ENCODE results near the gene HIC2. TPM values are rescaled to one million over a fixed set of nuclear protein-coding genes. Genes with fewer than 3 reads are reported as not detected.
A peak's percentile ranks its signal among the peaks of the same experiment; 100 is the strongest.
"Not testable (repeated sequence)": the region's sequence is repeated elsewhere in the genome, so short reads cannot be mapped to it uniquely, and the experiment has no call there.

HIC2 gene
- total RNA-seq, 2 donors from 2014 or later, result 38.5 to 45.6 TPM

DNA sequence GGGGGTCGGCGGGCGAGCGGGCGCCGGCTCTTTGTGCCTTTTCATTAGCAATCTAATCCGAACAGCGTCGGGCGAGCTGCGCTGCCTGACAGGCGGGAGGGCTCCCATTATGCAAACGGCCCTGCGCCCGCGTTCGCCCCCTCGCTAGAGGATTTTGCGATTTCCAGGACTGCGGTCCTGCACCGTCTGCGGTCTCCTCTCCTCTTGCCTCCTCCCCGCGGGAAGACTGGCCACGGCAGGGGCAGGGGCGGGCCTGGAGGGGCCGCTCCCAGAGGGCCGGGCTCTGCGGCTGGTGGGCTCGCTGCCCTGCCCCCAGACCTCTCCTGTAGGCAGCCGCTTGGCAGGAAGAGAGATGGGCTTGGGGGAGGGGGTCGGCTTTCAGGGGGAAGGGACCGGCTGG, 682 bp downstream of the HIC2 start:
- not testable (repeated sequence) for H3K36me3 ChIP-seq (ENCODE audit: control insufficient read depth, insufficient read depth, low read length); H3K9me3 ChIP-seq (ENCODE audit: control insufficient read depth, low read length); H3K9me3 Mint-ChIP-seq; DNase-seq; H3K27ac Mint-ChIP-seq; H3K4me1 ChIP-seq (ENCODE audit: control insufficient read depth, insufficient read depth, low read length); H3K36me3 Mint-ChIP-seq (ENCODE audit: low read depth); H3K4me3 ChIP-seq (ENCODE audit: low read length); H3K27ac ChIP-seq (ENCODE audit: low read depth, low read length); H3K4me1 Mint-ChIP-seq; H3K9ac ChIP-seq (ENCODE audit: extremely low read depth, low read length, poor library complexity, severe bottlenecking); H3K27me3 Mint-ChIP-seq (ENCODE audit: insufficient read depth); H3K27me3 ChIP-seq (ENCODE audit: control insufficient read depth, insufficient read depth, low read length, poor library complexity, severe bottlenecking)
- H3K4me3 Mint-ChIP-seq, result peak overlapping the region; percentile 62
- 0% methylated on average over 12 of the region's 33 CpGs; no CpG with 5 or more reads in 1 of the 2 experiments for WGBS, 2 experiments (ENCODE audit: insufficient coverage in 1 of 2, insufficient read length in 1 of 2)

DNA sequence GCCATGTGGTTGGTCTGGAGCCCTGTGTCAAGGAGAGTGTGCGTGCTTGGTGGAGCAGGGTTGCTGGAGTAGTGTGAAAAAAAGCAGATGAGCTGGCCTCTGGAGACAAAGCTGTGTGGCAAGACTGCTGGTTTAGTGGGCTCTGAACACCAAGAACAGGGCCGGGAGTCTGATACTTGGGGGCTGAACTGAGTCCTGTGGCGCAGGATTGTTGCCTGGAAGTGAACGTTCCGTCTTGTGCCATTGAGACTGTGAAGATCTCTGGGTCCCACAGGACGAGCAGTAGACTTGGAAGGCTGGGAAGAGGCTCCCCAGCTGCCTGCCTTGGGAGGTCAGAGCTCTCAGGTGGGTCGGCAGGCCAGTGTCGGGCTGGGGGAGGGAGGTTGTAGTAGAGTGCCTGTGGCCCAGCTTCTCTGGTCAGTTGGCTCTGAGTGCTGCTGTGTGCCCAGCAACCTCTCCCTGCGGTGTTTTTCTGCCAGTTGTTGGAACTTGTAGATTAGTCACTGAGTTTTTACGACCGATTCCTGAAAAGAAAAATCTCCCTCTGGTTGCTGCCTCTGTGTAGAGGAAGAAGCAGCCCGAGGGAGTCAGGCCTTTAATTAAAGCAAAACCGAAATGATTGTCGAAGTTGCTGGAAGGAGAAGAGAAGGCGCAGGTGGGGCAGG, 1.9 kb downstream of the HIC2 start:
- not testable (repeated sequence) for H3K27ac ChIP-seq (ENCODE audit: low read depth, low read length); H3K36me3 Mint-ChIP-seq (ENCODE audit: low read depth); H3K4me3 ChIP-seq (ENCODE audit: low read length); H3K4me1 ChIP-seq (ENCODE audit: control insufficient read depth, insufficient read depth, low read length); DNase-seq; H3K36me3 ChIP-seq (ENCODE audit: control insufficient read depth, insufficient read depth, low read length); H3K27me3 Mint-ChIP-seq (ENCODE audit: insufficient read depth); H3K9ac ChIP-seq (ENCODE audit: extremely low read depth, low read length, poor library complexity, severe bottlenecking); H3K27me3 ChIP-seq (ENCODE audit: control insufficient read depth, insufficient read depth, low read length, poor library complexity, severe bottlenecking); H3K27ac Mint-ChIP-seq; H3K4me1 Mint-ChIP-seq; H3K4me3 Mint-ChIP-seq; H3K9me3 Mint-ChIP-seq; H3K9me3 ChIP-seq (ENCODE audit: control insufficient read depth, low read length)
- 72% methylated on average over 4 of the region's 15 CpGs; no CpG with 5 or more reads in 1 of the 2 experiments for WGBS, 2 experiments (ENCODE audit: insufficient coverage in 1 of 2, insufficient read length in 1 of 2)

DNA sequence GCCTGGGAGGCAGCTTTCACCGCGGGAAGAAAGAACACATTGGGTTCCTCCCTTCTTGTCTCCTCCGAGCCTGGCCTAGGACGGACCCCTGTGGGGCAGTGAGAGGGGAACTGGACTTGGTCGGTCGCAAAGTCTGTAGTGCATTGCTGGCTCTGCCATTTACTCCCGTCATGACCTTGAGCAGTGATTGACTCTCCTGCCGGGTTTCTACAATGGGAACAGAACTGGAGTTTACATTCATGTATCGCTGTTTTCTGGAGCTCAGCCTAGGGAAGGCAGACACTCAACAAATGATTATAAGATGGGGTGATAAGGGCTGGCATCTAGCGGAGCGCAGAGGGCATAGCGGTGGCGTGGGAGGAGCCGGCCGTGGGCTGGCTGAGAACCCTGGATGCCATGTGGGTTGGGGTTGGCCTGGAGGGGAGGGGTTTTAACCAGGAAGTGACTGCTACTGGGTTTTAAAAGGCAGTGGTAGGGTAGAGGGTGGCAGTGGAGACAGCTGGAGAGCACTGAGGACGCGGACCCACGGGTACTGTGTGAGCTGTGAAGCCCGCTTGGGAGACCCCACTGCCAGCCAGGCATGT, 3.1 kb downstream of the HIC2 start:
- not testable (repeated sequence) for H3K36me3 ChIP-seq (ENCODE audit: control insufficient read depth, insufficient read depth, low read length); H3K4me1 ChIP-seq (ENCODE audit: control insufficient read depth, insufficient read depth, low read length); H3K36me3 Mint-ChIP-seq (ENCODE audit: low read depth); H3K4me3 ChIP-seq (ENCODE audit: low read length); H3K27ac ChIP-seq (ENCODE audit: low read depth, low read length); H3K27me3 ChIP-seq (ENCODE audit: control insufficient read depth, insufficient read depth, low read length, poor library complexity, severe bottlenecking); H3K9me3 ChIP-seq (ENCODE audit: control insufficient read depth, low read length); H3K4me1 Mint-ChIP-seq; DNase-seq; H3K27ac Mint-ChIP-seq; H3K27me3 Mint-ChIP-seq (ENCODE audit: insufficient read depth); H3K9ac ChIP-seq (ENCODE audit: extremely low read depth, low read length, poor library complexity, severe bottlenecking); H3K4me3 Mint-ChIP-seq; H3K9me3 Mint-ChIP-seq
- 8 to 12% methylated on average over 2 to 5 of the region's 19 CpGs for WGBS, 2 experiments (ENCODE audit: insufficient coverage in 1 of 2, insufficient read length in 1 of 2)

DNA sequence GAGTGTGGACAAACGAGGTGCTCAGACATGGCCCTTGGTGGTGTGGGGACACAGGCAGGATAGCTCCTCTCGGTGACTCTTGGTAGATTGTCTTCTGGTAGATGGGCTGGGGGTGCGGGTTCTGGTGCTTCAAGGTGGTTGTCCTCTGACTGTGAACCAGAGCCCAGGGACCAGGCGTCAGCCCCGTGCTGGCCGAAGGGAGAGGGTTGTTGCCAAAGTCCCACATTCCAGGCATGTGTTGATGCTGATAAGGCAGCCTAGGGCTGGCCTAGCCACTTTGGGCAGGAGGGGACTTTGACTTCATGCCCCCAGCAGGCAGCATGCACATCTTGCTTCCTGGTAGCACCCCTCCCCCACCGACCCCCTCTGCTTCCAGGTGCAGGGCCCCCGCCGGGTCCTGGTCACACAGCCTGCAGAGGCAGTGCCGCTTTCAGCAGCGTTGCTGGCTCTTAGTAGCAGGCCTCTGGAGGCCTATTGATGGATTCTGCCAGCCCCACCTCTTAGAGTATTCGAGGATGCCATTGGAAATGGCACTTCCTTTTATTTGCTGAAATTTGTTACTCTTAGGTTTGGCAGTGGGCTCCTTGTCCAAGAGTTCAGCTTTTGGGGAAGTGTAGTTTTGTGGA, 7.0 kb downstream of the HIC2 start:
- not testable (repeated sequence) for H3K36me3 Mint-ChIP-seq (ENCODE audit: low read depth); H3K4me1 ChIP-seq (ENCODE audit: control insufficient read depth, insufficient read depth, low read length); H3K27me3 Mint-ChIP-seq (ENCODE audit: insufficient read depth); H3K27me3 ChIP-seq (ENCODE audit: control insufficient read depth, insufficient read depth, low read length, poor library complexity, severe bottlenecking); H3K36me3 ChIP-seq (ENCODE audit: control insufficient read depth, insufficient read depth, low read length); H3K4me3 ChIP-seq (ENCODE audit: low read length); H3K9me3 ChIP-seq (ENCODE audit: control insufficient read depth, low read length); H3K27ac Mint-ChIP-seq; H3K9ac ChIP-seq (ENCODE audit: extremely low read depth, low read length, poor library complexity, severe bottlenecking); DNase-seq; H3K27ac ChIP-seq (ENCODE audit: low read depth, low read length); H3K9me3 Mint-ChIP-seq; H3K4me3 Mint-ChIP-seq; H3K4me1 Mint-ChIP-seq
- WGBS, 2 experiments (ENCODE audit: insufficient coverage in 1 of 2, insufficient read length in 1 of 2), result no CpG with 5 or more reads among the region's 12 CpGs

DNA sequence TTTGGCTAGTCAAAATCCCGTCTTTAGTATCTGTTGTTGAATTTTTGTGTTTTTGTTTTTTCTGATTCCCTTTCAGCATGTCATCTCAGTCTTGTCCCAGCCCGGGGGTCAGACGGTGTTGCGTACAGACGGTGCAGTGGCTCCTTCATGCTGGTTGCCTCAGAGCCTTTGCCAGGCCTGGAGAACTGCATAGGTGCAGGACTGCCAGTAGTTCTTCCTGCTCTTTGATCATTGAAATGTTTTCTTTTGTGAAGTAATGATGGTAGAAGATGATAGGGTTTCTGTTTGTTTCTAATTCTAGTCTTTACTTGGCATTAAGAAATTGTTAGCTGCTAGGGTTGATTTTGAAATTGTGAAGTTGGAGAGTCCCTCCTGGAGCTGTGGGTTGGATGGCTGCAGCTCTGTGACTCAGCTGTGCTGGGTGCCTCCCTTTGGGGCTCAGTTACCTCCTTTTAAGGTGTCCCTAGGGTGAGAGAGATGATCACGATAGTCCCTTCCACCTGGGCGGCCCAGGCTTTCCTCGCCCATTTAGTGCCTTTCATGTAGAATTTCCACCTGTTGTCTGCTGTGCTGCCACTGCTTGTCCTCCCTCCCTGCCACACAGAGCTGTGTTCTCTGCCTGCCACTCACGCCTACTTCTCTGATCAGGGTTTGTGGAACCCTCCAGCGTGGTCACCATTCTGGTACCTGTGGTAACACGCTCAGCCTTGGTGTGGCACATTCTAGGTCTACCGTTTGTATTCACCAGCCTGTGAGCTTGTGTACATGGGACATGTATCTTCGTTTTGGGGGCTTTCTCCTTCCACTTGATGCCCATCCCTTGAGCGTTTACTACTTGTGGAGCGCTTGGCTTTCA, 17.4 kb downstream of the HIC2 start:
- H3K27ac Mint-ChIP-seq; H3K4me1 ChIP-seq (ENCODE audit: control insufficient read depth, insufficient read depth, low read length); H3K4me3 ChIP-seq (ENCODE audit: low read length); H3K9ac ChIP-seq (ENCODE audit: extremely low read depth, low read length, poor library complexity, severe bottlenecking); H3K27me3 Mint-ChIP-seq (ENCODE audit: insufficient read depth); DNase-seq; H3K36me3 Mint-ChIP-seq (ENCODE audit: low read depth); H3K9me3 Mint-ChIP-seq; H3K4me1 Mint-ChIP-seq; H3K36me3 ChIP-seq (ENCODE audit: control insufficient read depth, insufficient read depth, low read length); H3K9me3 ChIP-seq (ENCODE audit: control insufficient read depth, low read length); H3K27ac ChIP-seq (ENCODE audit: low read depth, low read length); H3K27me3 ChIP-seq (ENCODE audit: control insufficient read depth, insufficient read depth, low read length, poor library complexity, severe bottlenecking); H3K4me3 Mint-ChIP-seq: not testable (repeated sequence)
- no CpG with 5 or more reads among the region's 15 CpGs for WGBS, 2 experiments (ENCODE audit: insufficient coverage in 1 of 2, insufficient read length in 1 of 2)

DNA sequence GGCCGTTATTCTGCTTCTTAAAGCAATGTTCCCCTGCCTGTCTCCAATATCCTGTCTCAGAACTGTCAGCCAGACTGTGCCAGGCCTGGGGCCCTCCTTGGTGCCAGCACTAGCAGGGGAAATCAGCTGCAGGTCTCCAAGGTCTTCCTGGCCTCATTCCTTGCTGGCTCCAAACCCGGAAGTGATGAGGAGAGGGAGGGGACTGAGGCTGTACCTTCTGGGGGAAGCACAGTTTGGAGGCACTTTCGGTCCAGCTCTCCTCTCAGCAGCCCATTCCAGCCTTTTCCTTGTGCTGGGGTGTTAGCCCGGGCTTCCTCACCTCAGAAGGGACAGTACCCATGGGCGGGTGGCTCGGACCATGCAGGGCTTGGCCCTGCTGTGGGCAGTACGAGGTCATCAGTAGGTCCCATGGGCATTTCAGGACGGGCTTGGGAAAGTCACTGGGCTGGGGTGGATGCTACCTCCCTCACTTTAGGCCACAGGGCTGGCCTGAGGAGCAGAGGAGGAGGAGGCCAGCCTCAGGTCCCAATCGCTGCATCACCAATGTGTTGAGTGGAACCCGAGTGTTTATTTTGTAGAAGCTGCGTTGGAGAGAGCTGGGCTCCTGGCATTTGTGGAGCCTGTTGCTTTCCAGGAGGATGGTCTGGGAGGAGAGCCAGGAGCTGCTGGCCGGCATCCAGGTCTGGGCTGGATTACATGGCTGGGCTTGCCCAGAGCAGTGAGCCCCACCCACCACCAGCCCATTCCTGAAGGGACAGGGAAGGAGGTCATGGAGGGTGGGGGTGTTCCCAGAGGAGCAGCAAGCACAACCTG, 19.0 kb downstream of the HIC2 start:
- not testable (repeated sequence) for H3K9me3 Mint-ChIP-seq; DNase-seq; H3K27me3 ChIP-seq (ENCODE audit: control insufficient read depth, insufficient read depth, low read length, poor library complexity, severe bottlenecking); H3K4me3 ChIP-seq (ENCODE audit: low read length); H3K36me3 ChIP-seq (ENCODE audit: control insufficient read depth, insufficient read depth, low read length); H3K27ac Mint-ChIP-seq; H3K4me3 Mint-ChIP-seq; H3K4me1 Mint-ChIP-seq; H3K9ac ChIP-seq (ENCODE audit: extremely low read depth, low read length, poor library complexity, severe bottlenecking); H3K27ac ChIP-seq (ENCODE audit: low read depth, low read length); H3K36me3 Mint-ChIP-seq (ENCODE audit: low read depth); H3K27me3 Mint-ChIP-seq (ENCODE audit: insufficient read depth); H3K4me1 ChIP-seq (ENCODE audit: control insufficient read depth, insufficient read depth, low read length); H3K9me3 ChIP-seq (ENCODE audit: control insufficient read depth, low read length)
- 100% methylated on average over 2 of the region's 12 CpGs; no CpG with 5 or more reads in 1 of the 2 experiments for WGBS, 2 experiments (ENCODE audit: insufficient coverage in 1 of 2, insufficient read length in 1 of 2)
